ENCODE results near the gene COLGALT1.

The COLGALT1 gene

DNA sequence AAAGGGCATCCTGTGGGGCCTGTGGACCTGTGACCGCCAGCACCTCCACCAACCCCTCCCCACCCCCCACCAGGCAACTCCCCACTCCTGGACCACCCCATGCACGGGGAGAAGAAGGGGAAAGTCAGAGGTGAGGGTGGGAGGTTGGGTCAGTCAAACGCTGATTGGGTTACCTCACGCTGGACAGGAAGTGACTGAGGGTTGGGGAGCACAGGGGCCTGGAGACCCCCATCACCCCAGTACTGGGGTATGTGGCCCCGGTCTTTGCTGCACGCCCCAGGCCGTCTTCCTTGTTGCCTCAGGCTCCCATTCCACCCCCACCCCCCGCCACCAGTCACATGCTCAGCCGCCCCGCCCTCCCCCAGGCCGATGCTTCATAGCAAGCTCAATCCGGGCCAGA, 59.0 kb downstream of the COLGALT1 start:
- no peak overlapping the region for H3K4me3 ChIP-seq (replicated peaks; ENCODE audit: low read depth, low read length)
- no peak for DNase-seq (ENCODE audit: extremely low read depth, low read depth)
- TF ChIP-seq, protein P1, sequence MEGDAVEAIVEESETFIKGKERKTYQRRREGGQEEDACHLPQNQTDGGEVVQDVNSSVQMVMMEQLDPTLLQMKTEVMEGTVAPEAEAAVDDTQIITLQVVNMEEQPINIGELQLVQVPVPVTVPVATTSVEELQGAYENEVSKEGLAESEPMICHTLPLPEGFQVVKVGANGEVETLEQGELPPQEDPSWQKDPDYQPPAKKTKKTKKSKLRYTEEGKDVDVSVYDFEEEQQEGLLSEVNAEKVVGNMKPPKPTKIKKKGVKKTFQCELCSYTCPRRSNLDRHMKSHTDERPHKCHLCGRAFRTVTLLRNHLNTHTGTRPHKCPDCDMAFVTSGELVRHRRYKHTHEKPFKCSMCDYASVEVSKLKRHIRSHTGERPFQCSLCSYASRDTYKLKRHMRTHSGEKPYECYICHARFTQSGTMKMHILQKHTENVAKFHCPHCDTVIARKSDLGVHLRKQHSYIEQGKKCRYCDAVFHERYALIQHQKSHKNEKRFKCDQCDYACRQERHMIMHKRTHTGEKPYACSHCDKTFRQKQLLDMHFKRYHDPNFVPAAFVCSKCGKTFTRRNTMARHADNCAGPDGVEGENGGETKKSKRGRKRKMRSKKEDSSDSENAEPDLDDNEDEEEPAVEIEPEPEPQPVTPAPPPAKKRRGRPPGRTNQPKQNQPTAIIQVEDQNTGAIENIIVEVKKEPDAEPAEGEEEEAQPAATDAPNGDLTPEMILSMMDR (IDR thresholded peaks at IDR 0.05; ENCODE audit: low read depth, low read length, missing control alignments): no peak

DNA sequence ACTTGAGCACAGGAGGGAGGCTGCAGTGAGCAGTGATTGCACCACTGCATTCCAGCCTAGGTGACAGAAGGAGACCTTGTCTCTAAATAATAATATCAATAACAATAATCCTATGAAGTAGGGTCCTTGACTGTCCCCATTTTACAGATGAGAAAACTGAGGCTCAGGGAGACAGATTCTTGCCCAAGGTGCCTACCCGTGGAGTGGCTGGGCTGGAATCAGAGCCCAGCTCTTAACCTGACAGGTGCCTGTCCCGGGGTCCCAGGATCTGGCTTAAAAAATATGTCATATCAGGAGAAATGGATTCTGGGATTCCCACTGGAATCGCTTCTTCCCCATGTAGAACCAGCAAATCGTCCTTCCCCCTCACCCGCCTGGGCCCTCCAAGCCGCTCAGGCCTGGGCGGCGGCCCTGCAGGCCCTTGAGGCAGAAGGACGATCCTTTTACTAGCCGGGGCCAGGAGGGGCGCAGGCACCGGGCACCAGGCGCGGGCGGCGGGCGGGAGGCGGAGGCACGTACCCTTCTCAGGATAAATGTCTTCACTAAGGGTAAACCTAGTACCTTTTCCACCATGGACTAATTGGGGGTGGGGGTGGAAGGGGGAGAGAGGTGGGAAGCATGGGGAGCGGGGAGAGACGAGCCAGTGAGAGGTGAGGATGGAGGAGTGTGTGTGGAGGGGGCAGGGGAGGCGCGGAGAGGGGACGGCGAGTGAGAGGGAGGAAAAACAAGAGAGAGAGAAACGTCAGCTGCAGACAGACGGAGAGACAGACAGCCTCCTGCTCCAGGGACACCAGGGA, 60.6 kb downstream of the COLGALT1 start:
- TF ChIP-seq, protein P1 (IDR thresholded peaks at IDR 0.05; ENCODE audit: low read depth, low read length, missing control alignments): no peak
- DNase-seq (ENCODE audit: extremely low read depth, low read depth): no peak
- H3K4me3 ChIP-seq (replicated peaks; ENCODE audit: low read depth, low read length): no peak overlapping the region

DNA sequence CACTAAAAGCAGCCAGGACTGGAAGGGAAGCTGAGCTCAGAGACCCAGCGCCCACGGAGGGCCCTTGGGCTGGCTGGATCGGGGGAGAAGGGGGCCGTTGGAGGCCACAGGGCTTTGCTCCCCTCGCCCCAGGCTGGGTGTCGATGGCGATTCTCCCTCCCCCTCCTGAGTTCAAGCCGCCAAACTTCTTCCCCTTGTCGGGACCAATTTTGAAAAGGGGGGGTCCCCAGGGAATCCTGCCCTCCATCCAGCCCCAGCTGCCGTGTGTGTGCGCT, 61.2 kb downstream of the COLGALT1 start:
- TF ChIP-seq, protein P1 (IDR thresholded peaks at IDR 0.05; ENCODE audit: low read depth, low read length, missing control alignments): no peak
- no peak overlapping the region for H3K4me3 ChIP-seq (replicated peaks; ENCODE audit: low read depth, low read length)

DNA sequence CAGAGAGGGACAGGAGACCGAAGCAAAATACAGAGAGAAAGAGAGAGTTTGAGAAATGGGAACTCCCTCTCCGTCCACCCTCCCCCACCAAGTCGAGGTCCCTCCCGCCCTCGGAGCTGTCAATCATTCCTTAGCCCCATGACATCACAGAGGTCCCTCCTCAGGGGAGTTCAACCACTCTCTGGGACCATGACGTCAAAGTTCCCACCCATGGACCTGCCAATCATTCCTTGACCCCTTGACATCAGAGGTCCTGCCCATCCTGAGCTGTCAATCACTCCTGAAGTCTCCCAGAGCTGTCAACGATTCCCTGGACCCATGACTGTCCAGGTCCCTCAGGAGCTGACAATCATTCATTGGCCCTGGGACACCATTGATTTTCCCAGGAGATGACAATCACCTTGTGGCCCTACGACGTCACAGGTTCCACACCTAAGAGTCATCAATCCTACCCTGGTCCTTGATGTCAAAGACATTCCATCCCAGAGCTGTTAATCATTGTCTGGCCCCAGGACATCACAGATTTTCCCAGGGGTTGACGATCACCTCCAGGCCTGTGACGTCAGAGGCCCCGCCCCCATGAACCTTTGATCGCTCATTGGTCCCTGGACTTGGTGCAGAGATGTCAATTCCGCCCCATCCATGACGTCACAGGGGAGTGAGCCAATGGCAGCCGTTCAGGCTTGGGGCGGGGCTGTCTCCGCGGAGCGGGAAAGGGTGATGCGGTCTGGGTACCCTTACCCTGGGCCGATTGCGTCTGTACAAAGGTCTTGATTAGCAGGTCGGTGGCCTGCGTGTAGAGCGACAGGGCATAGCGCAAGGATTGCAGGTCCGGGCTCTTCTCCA, 61.7 kb downstream of the COLGALT1 start:
- no peak for DNase-seq (ENCODE audit: extremely low read depth, low read depth)
- TF ChIP-seq, protein P1 (IDR thresholded peaks at IDR 0.05; ENCODE audit: low read depth, low read length, missing control alignments): no peak
- no peak overlapping the region for H3K4me3 ChIP-seq (replicated peaks; ENCODE audit: low read depth, low read length)

More for the DNA sequence above, 61.2 kb downstream of the COLGALT1 start:
- no peak for DNase-seq (ENCODE audit: extremely low read depth, low read depth)

DNA sequence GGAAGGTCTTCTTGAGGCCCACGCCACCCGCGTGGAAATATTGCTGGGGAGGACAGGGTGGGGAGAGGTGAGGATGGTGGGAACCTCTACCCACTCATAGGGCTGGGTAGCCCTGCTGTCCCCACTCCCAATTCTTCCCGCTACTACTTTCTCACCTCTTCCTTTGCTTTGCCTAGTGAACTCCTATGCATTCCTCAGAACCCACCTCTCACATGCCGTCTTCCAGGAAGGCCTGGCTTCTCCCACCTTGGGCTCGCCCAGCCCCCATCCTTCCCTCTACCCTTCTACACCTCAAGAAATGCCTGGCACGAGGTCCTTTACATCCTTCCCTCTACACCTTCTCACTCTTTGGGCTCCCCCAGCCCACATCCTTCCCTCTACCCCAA, 62.4 kb downstream of the COLGALT1 start:
- TF ChIP-seq, protein P1 (IDR thresholded peaks at IDR 0.05; ENCODE audit: low read depth, low read length, missing control alignments): no peak
- DNase-seq (ENCODE audit: extremely low read depth, low read depth): no peak
- no peak overlapping the region for H3K4me3 ChIP-seq (replicated peaks; ENCODE audit: low read depth, low read length)

DNA sequence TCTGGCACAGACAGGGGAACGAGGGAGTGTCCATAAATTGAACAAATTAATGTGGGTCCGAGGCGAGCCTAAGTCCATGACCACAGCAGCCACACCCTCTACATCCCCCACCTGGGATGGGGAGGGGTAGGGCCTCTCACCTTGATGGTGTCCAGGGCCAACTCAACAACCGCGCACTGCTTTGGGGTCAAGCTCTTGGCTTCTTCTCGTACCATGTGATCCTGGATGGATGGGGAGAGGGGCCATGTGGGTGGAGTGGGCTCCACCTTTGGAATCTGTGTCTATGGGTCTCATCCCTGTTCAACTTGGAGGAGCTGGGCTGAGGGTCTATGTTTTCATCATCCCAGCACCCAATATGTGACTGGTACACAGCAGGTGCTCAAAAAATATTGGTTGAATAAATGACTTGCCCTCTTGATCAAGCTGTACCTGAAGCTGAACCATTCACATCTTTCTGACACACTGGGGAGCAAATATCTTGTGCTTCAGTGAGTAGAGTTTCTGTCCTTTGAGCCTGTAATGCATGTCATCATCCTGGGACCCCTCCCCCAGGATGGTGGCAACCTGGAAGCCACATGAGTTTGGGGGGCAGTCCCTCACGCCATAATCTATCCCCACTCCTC, 62.9 kb downstream of the COLGALT1 start:
- TF ChIP-seq, protein P1 (IDR thresholded peaks at IDR 0.05; ENCODE audit: low read depth, low read length, missing control alignments): no peak
- H3K4me3 ChIP-seq (replicated peaks; ENCODE audit: low read depth, low read length): no peak overlapping the region
- no peak for DNase-seq (ENCODE audit: extremely low read depth, low read depth)
